HG03378 (cell line): ENCODE data around the gene HDAC9.

Experiments used
- ATAC-seq: cut with Tn5 transposase; IDR thresholded peaks from one replicate; pipeline ENCODE4 v1.9.1; 2021; ENCODE audit warnings: mild to moderate bottlenecking, moderate library complexity; ENCODE audit not compliant: unreplicated experiment

HDAC9 gene

DNA sequence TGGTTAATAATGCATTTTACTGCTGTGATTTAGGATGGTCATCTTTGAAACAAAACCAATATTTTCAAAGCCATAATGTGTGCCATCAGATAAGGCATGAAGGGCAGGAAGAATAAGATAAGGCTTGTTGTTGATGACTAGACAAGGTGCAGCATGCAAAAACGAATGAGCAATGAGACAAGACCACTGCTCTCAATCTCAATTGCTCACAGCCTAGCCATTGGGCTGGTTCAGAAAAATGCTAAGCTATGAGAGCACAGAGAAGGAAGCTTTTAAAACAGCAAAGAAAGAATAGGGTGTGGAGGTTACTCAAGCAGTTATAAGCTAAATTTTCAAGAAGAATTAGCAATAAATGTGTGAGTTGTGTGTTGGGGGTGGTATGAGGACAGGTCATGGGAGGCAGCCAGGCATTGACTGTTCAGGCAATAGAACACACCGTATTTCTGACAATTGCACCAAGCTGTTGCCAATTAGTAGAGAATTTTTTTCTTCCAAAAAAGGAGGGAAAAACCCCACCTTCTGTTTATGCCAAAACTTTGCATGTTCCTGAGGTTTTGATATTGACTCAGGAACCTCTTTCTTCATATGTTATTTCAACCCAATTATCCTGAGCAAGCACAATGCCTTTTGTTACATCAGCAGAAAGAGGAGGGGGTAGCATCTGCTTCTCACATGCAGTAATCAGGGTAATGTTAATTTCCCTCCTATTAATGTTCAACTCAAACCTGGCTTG lies 276.5 kb downstream of the HDAC9 start:
- no peak for ATAC-seq

DNA sequence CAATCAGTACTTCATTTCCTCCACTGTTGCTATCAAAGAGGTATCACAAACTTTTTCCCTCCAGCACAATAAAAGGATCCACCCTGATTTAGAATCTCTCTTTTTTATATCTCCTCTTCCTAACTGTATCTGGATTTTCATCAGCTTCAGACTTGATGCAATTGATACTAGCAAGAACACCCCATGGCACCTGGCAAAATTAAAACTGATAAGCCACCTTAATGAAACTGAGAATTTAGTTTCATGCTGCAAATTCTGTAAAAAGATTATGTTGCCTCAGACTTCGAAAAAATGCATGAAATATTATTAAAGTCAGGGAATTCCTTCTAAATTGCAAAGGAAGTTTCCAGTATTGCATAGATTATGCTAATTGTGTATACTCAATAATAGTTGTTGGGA lies 277.0 kb downstream of the HDAC9 start:
- ATAC-seq: no peak

GRCh38 chr7:18777314-18777713 lies 281.8 kb downstream of the HDAC9 start:
- no peak for ATAC-seq

GRCh38 chr7:18778594-18778993 lies 283.0 kb downstream of the HDAC9 start:
- no peak for ATAC-seq

DNA sequence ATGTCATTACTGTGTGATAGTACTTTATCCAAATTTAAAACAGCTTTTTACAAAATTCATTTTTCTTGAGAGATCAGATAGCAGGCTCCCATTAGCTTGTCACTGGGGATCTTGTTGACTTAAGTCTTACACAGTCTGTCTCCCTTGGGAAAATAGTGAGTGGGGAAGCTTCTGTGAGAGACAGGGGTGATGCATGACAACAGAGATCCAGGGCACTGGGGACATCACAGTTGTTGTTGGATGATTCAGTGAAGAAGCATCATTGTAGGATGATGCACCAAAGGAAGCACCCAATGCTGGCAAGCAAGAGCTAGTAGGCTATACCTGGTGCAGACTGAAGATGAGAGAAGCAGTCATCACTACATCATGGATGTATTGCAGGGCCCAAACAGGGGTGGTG lies 284.7 kb downstream of the HDAC9 start:
- no peak for ATAC-seq

DNA sequence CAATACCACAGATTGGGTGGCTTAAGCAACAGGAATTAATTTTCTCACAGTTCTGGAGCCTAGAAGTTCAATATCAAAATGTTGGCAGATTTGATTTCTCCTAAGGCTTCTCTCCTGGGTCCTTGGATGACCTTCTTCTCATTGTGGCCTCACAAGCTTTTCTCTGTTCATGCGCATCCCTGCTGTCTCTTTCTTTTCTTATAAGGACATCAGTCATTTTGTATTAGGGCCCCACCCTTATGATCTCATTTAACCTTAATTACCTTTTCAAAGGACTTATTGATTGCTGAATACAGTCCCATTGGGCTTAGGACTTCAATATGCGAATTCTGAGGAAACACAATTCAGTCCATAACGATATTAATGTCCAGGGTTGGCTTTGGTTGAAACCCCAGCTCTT lies 285.4 kb downstream of the HDAC9 start:
- no peak for ATAC-seq

- no peak for ATAC-seq
These were observed 290.7 kb downstream of the HDAC9 start for GRCh38 chr7:18786196-18786727.

GRCh38 chr7:18786796-18787195 lies 291.2 kb downstream of the HDAC9 start:
- ATAC-seq: no peak

DNA sequence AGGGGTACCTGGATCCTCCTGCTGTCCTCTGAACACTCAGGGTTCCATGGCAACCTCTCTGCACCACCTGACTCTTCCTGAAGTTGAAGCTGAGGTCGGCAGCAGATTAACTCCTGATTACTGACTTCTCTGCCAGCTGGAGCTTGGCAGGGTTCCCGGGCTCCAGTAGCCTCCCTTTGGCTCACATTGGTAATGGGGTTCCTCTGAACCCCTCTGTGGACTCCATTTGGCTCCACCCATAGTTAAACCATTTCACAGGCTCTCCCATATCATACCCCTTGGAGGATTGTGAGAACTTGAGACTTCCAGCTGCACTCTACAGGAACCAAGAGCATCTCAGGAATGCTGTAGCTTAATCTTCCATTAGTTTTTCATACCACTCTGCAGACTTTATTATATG lies 292.5 kb downstream of the HDAC9 start:
- ATAC-seq: no peak

GRCh38 chr7:18792871-18793595 lies 297.5 kb downstream of the HDAC9 start:
- ATAC-seq: no peak

DNA sequence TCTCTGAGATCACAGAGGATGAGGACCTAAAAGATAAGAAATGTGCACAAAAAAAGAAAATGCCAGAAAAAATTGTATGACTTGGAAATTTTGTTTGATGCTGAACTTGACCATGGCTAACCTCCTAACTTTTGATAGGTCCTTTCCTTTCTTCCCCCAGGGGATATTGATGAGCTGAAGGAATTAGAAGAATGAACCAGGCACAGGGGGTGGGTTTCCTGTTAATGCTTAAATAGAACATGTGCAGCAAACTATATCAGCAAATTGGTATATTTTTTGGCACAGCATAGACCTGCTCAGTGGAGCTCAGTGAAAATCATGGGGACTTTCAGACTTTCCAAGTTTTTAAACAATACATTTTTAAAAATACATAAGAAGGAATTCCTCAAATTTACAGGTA lies 300.7 kb downstream of the HDAC9 start:
- no peak for ATAC-seq

- no peak for ATAC-seq
These were observed 302.7 kb downstream of the HDAC9 start for GRCh38 chr7:18798088-18798906.

GRCh38 chr7:18799899-18800298 lies 304.4 kb downstream of the HDAC9 start:
- ATAC-seq: no peak

DNA sequence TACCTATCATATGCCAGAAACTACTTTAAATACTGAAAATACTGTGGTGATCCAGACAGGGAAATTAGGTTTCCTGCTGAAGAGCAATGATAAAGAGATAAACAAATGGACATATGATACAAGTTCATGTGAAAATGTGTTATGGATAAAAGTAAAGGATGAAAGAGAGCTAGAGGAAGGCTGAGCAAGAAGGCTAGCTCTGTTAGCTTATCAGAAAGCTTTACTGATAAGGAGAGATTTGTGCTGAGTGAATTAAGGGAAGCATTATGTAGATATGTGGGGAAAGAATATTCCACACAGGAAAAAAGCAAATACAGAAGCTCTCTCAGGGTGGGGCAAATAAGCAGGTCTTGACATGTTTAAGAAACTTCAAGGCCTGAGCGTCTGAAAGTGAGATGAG lies 308.4 kb downstream of the HDAC9 start:
- no peak for ATAC-seq

GRCh38 chr7:18806177-18806576 lies 310.6 kb downstream of the HDAC9 start:
- no peak for ATAC-seq

DNA sequence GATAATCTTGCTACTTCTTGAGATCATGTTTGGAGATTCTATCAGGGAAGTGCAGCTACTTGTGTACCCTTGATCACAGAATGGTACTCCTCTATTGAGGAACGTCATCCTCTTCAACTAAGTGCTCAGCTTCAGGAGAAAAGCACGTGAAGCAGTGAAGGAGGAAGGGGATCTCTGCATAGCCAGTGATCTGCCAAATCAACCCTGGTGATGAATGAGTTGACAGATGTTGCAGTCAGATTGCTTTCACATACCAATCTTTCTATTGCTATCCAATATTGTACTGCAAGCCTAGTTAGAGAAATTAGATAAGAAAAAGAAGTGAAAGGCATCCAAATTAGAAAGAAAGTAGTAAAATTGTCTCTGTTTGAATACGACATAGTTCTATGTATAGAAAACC lies 312.5 kb downstream of the HDAC9 start:
- ATAC-seq: no peak

DNA sequence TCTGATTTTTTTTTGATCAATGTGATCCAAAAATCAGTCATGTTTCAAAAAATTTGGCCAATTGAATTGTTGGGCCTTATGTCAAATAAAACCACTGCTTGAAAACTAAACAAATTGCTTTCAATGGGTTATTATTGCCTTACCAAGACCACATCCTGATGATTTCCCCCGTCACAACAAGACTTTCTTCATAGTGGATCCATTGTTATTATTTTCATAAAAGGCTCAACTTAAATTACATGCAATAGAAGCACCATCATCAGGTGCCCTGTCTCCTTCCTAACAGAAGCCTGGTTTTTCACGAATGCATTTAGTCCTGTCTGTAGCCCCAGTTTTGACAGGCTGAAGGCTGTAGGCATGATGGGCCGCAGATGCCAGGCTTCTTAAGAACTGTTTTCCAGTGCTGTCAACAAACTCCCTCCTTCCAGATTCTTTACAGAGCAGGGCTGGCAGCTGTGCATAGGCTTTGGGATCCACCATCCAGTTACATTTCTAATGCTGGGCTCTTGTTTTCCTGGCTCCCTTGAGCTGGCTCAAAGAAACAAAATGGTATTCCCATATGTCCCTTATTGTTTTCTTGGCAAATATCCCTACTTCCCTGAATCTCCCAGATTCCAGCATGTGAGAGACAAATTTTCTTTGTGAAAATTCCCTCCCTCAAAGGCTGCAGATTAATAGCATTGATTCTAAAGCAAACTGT lies 319.9 kb downstream of the HDAC9 start:
- no peak for ATAC-seq

GRCh38 chr7:18820981-18821380 lies 325.4 kb downstream of the HDAC9 start:
- ATAC-seq: no peak

- ATAC-seq: no peak
These were observed 326.0 kb downstream of the HDAC9 start for GRCh38 chr7:18821554-18821953.

DNA sequence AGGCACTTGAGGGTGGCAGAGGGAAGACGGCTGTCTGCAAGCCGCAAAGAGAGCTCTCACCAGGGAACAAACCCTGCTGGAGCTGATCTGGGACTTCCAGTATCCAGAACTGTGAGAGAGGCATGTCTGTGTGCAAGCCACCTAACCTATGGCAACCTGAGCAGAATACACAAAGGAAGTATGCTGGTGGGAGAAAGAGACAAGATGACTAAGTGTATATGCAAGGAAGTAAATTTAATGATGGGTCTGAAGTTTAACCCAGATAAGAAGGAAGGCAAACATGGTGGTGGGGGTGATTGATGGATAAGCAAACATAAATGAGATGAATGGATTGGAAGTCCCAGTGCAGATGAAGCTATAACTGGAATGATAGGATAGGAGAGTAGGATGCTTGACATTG lies 328.6 kb downstream of the HDAC9 start:
- ATAC-seq: no peak
